Stomach (tissue), 9 donors: ENCODE results near the gene HSD11B1L. TPM values are rescaled to one million over a fixed set of nuclear protein-coding genes. Genes with fewer than 3 reads are reported as not detected.

Experiments used
- DNase-seq, 2 donors: peaks; one replicate each; pipeline versions ENCODE4 v3.0.0 to v3.0.0-alpha.2; 2013 to 2019
- H3K27ac ChIP-seq, 5 donors: fragments of 200-600 bp in 4 of 5; sonication (generic) in 4 of 5; one replicate each; pipeline ENCODE4 v1.5.1; 2013 to 2019; ENCODE audit warnings: mild to moderate bottlenecking in 1 of 5, moderate library complexity in 1 of 5
- H3K27me3 ChIP-seq, 3 donors: fragments of 200-600 bp; sonication (generic); one replicate each; pipeline ENCODE4 v1.5.1; 2017 to 2019; ENCODE audit warnings: mixed run types in 1 of 3
- H3K36me3 ChIP-seq, 4 donors: fragments of 200-600 bp; sonication (generic); 1 replicate in 3 of 4; 2 replicates in 1 of 4; pipeline ENCODE4 v1.5.1; 2016 to 2019
- H3K4me1 ChIP-seq, 4 donors: fragments of 200-600 bp; sonication (generic); one replicate each; pipeline ENCODE4 v1.5.1; 2016 to 2019
- H3K4me3 ChIP-seq, 4 donors: fragments of 200-600 bp; sonication (generic) in 3 of 4; one replicate each; pipeline ENCODE4 v1.5.1; 2016 to 2019; ENCODE audit warnings: mild to moderate bottlenecking in 1 of 4
- H3K9me3 ChIP-seq, 4 donors: fragments of 200-600 bp; sonication (generic); one replicate each; pipeline ENCODE4 v1.5.1; 2016 to 2019
- CTCF ChIP-seq, 7 experiments: fragments of 450-650 bp in 4 of 7; fragments of 200-600 bp in 3 of 7; sonication (generic) in 3 of 7; IDR thresholded peaks; one replicate each; pipeline ENCODE4 v1.5.1; 2016 to 2019; ENCODE audit warnings: antibody characterized with exemption in 7 of 7, control low read depth in 2 of 7, mild to moderate bottlenecking in 1 of 7
- EP300 ChIP-seq: sonication (generic); formaldehyde crosslinking; IDR thresholded peaks from one replicate; pipeline ENCODE4 v1.6.1; 2017; ENCODE audit warnings: antibody characterized with exemption
- POLR2A ChIP-seq, 4 donors: fragments of 450-650 bp; IDR thresholded peaks; one replicate each; pipeline ENCODE4 v1.6.1; 2016; ENCODE audit warnings: antibody characterized with exemption in 4 of 4, control low read depth in 2 of 4, mild to moderate bottlenecking in 1 of 4, moderate library complexity in 1 of 4
- POLR2AphosphoS5 ChIP-seq, 3 donors: sonication (generic); formaldehyde crosslinking; IDR thresholded peaks; one replicate each; pipeline ENCODE4 v1.6.1; 2016; ENCODE audit warnings: antibody characterized with exemption in 3 of 3
- WGBS, 5 donors: extraction: QIAGEN DNeasy Blood & Tissue Kit in 3 of 5; methylation state at CpG; one replicate each; pipeline versions ENCODE4 v1.1.5 to v1.1.7; 2013 to 2018; 5-methylcytosine and 5-hydroxymethylcytosine counted together
- intact Hi-C: fragments of 100-400 bp; cut with DNase I; formaldehyde crosslinking; loops from one replicate; pipeline ENCODE4 v1.15.1; 2023; ENCODE audit warnings: low total_unique reads
- polyA plus RNA-seq, 3 donors: library from polyadenylated mRNA; stranded (reverse); fragments of 200-250 nt; gene quantifications; one replicate each; pipeline ENCODE4 v1.2.3, GENCODE V29; 2013
- total RNA-seq, 5 donors: library from RNA; depleted of rRNA; stranded (reverse); fragments of >200 nt; gene quantifications; one replicate each; pipeline versions ENCODE4 v1.1.0 to v1.2.3, GENCODE V29; 2014 to 2016
- donor health status: healthy with polysubstance abuse.
- donor health status: Bipolar disorder and iron deficiency.
- donor health status: healthy.

HSD11B1L gene
- total and polyA plus RNA-seq, 8 donors: 0.89 to 26.8 (median 5.4) TPM

- H3K4me1 ChIP-seq: peaks cover 0 to 54% (median 4%) of the 10 kb centered on the region in 4 donors
- no peak overlapping the region for H3K27ac ChIP-seq
- 78 to 86% (median 84%) methylated on average over 4 of the region's 4 CpGs for WGBS, 5 donors
- intact Hi-C loops: no loop called here
- DNase-seq: no peak
- TF ChIP-seq EP300: no peak
- no peak for TF ChIP-seq POLR2AphosphoS5 (IDR thresholded peaks at IDR 0.05)
- no peaks in the 10 kb centered on the region for H3K27me3 ChIP-seq
- H3K36me3 ChIP-seq: peaks cover 38 to 81% (median 71%) of the 10 kb centered on the region in 4 donors
- no peak overlapping the region for H3K4me3 ChIP-seq
- H3K9me3 ChIP-seq: no peaks in the 10 kb centered on the region
Observed at GRCh38 chr19:5643060-5643459, 37.8 kb upstream of the HSD11B1L start.

GRCh38 chr19:5644037-5644436 lies 36.8 kb upstream of the HSD11B1L start:
- Histone ChIP-seq H3K4me3 (no peak overlapping the region), H3K9me3 (no peaks in the 10 kb centered on the region), H3K27me3 (no peaks in the 10 kb centered on the region), H3K4me1 (peaks cover 0 to 44% (median 0%) of the 10 kb centered on the region in 4 donors), H3K27ac (no peak overlapping the region), H3K36me3 (peaks cover 44 to 88% (median 77%) of the 10 kb centered on the region in 4 donors)
- DNase-seq: no peak
- intact Hi-C loops: no loop called here
- TF ChIP-seq CTCF (IDR thresholded peaks at IDR 0.05) (no peak), EP300 (no peak), POLR2AphosphoS5 (IDR thresholded peaks at IDR 0.05) (no peak), POLR2A (IDR thresholded peaks at IDR 0.05) (no peak)
- WGBS, 5 donors: 74 to 95% (median 84%) methylated on average over 2 of the region's 2 CpGs

- TF ChIP-seq CTCF (IDR thresholded peaks at IDR 0.05) (no peak), POLR2AphosphoS5 (IDR thresholded peaks at IDR 0.05) (no peak), POLR2A (IDR thresholded peaks at IDR 0.05) (no peak), EP300 (no peak)
- no peaks in the 10 kb centered on the region for H3K27me3 ChIP-seq
- H3K4me1 ChIP-seq: peaks cover 0 to 35% (median 0%) of the 10 kb centered on the region in 4 donors
- intact Hi-C loops: no loop called here
- no peaks in the 10 kb centered on the region for H3K9me3 ChIP-seq
- DNase-seq: no peak
- H3K27ac ChIP-seq: no peak overlapping the region
- peaks cover 54 to 91% (median 87%) of the 10 kb centered on the region in 4 donors for H3K36me3 ChIP-seq
- 58 to 75% (median 72%) methylated on average over 5 of the region's 5 CpGs for WGBS, 5 donors
- no peak overlapping the region for H3K4me3 ChIP-seq
Observed at GRCh38 chr19:5645409-5645808, 35.4 kb upstream of the HSD11B1L start.

GRCh38 chr19:5646703-5647102 lies 34.1 kb upstream of the HSD11B1L start:
- no peaks in the 10 kb centered on the region for H3K27me3 ChIP-seq
- H3K9me3 ChIP-seq: no peaks in the 10 kb centered on the region
- DNase-seq: no peak
- peaks cover 0 to 22% (median 0%) of the 10 kb centered on the region in 4 donors for H3K4me1 ChIP-seq
- 88 to 95% (median 93%) methylated on average over 3 to 4 of the region's 4 CpGs for WGBS, 5 donors
- H3K4me3 ChIP-seq: no peak overlapping the region
- intact Hi-C loops: no loop called here
- no peak overlapping the region for H3K27ac ChIP-seq
- peaks cover 67 to 93% (median 93%) of the 10 kb centered on the region in 4 donors for H3K36me3 ChIP-seq
- TF ChIP-seq CTCF (IDR thresholded peaks at IDR 0.05) (no peak), EP300 (no peak), POLR2A (IDR thresholded peaks at IDR 0.05) (no peak), POLR2AphosphoS5 (IDR thresholded peaks at IDR 0.05) (no peak)

GRCh38 chr19:5648464-5648863 lies 32.4 kb upstream of the HSD11B1L start:
- no peak overlapping the region for H3K27ac ChIP-seq
- peaks cover 75 to 93% (median 93%) of the 10 kb centered on the region in 4 donors for H3K36me3 ChIP-seq
- H3K4me1 ChIP-seq: peaks cover 0 to 10% (median 0%) of the 10 kb centered on the region in 4 donors
- no peak for DNase-seq
- H3K4me3 ChIP-seq: no peak overlapping the region
- intact Hi-C loops: no loop called here
- no peak for TF ChIP-seq POLR2A (IDR thresholded peaks at IDR 0.05)
- TF ChIP-seq CTCF (IDR thresholded peaks at IDR 0.05): no peak
- TF ChIP-seq EP300: no peak
- no peak for TF ChIP-seq POLR2AphosphoS5 (IDR thresholded peaks at IDR 0.05)
- H3K9me3 ChIP-seq: no peaks in the 10 kb centered on the region
- 92 to 96% (median 95%) methylated on average over 9 to 11 of the region's 11 CpGs for WGBS, 5 donors
- H3K27me3 ChIP-seq: no peaks in the 10 kb centered on the region
